CD14-positive monocyte (primary cell): ENCODE results near the gene IL27RA. TPM values are rescaled to one million over a fixed set of nuclear protein-coding genes. Genes with fewer than 3 reads are reported as not detected.
A peak's percentile ranks its signal among the peaks of the same experiment; 100 is the strongest.

Source experiments
- DNase-seq, 3 donors: peaks; one replicate each; pipeline ENCODE4 v3.0.0-alpha.2; 2011 to 2022
- H2AFZ ChIP-seq: 2 replicates; pipeline ENCODE4 v1.6.0; 2012; ENCODE audit warnings: mild to moderate bottlenecking, low read depth, low read length, inconsistent platforms; ENCODE audit not compliant: insufficient read depth, poor library complexity, severe bottlenecking
- H3K27ac ChIP-seq, 2 donors: 1 replicate in 1 of 2; 2 replicates in 1 of 2; pipeline ENCODE4 v1.5.1; 2012 to 2013; ENCODE audit warnings: low read length in 2 of 2, control low read depth in 1 of 2, inconsistent platforms in 1 of 2, low read depth in 1 of 2, mild to moderate bottlenecking in 1 of 2
- H3K27me3 ChIP-seq, 2 donors: one replicate each; pipeline versions ENCODE4 v1.6.0 to v1.6.1; 2011 to 2013; ENCODE audit warnings: low read length in 2 of 2; ENCODE audit not compliant: control insufficient read depth in 2 of 2, insufficient read depth in 2 of 2
- H3K36me3 ChIP-seq, 2 donors: replicated peaks in 1 of 2; 1 replicate in 1 of 2; 2 replicates in 1 of 2; pipeline versions ENCODE4 v1.5.1 to v1.6.1; 2012 to 2013; ENCODE audit warnings: low read length in 2 of 2, control low read depth in 1 of 2, inconsistent platforms in 1 of 2, mild to moderate bottlenecking in 1 of 2; ENCODE audit not compliant: insufficient read depth in 2 of 2, control insufficient read depth in 1 of 2
- H3K4me1 ChIP-seq, 2 donors: 1 replicate in 1 of 2; 2 replicates in 1 of 2; pipeline versions ENCODE4 v1.5.1 to v1.6.1; 2012 to 2013; ENCODE audit warnings: low read length in 2 of 2, control low read depth in 1 of 2, inconsistent platforms in 1 of 2, mild to moderate bottlenecking in 1 of 2, moderate library complexity in 1 of 2; ENCODE audit not compliant: insufficient read depth in 2 of 2, control insufficient read depth in 1 of 2
- H3K4me2 ChIP-seq: replicated peaks from 2 replicates; pipeline ENCODE3; 2012; ENCODE audit warnings: low read length, moderate library complexity, mild to moderate bottlenecking; ENCODE audit not compliant: poor library complexity, severe bottlenecking; ENCODE audit errors: extremely low read depth
- H3K4me3 ChIP-seq, 3 experiments: fragments of 200-600 bp in 1 of 3; sonication (generic) in 1 of 3; replicated peaks in 1 of 3; 1 replicate in 2 of 3; 2 replicates in 1 of 3; pipeline ENCODE4 v1.5.1; 2011 to 2013; ENCODE audit warnings: low read length in 3 of 3, mild to moderate bottlenecking in 3 of 3, control low read depth in 2 of 3, low read depth in 2 of 3, inconsistent platforms in 1 of 3, moderate library complexity in 1 of 3
- H3K79me2 ChIP-seq: 2 replicates; pipeline ENCODE4 v1.6.0; 2012; ENCODE audit warnings: mild to moderate bottlenecking, control low read depth, inconsistent platforms, low read length, moderate library complexity; ENCODE audit not compliant: insufficient read depth
- H3K9ac ChIP-seq: 2 replicates; pipeline ENCODE4 v1.6.0; 2017; ENCODE audit warnings: low read length, mild to moderate bottlenecking; ENCODE audit not compliant: insufficient read depth, poor library complexity, severe bottlenecking
- H3K9me3 ChIP-seq, 2 donors: replicated peaks in 1 of 2; 1 replicate in 1 of 2; 2 replicates in 1 of 2; pipeline versions ENCODE4 v1.5.1 to v1.6.1; 2012 to 2013; ENCODE audit warnings: low read length in 2 of 2, control low read depth in 1 of 2; ENCODE audit not compliant: control insufficient read depth in 1 of 2, insufficient read depth in 1 of 2
- H4K20me1 ChIP-seq: 2 replicates; pipeline ENCODE4 v1.6.0; 2012; ENCODE audit warnings: mild to moderate bottlenecking, low read length, control low read depth, moderate library complexity; ENCODE audit not compliant: insufficient read depth
- H3K27ac Mint-ChIP-seq, 7 donors: one replicate each; pipeline ENCODE4 v1.8.0; 2020; ENCODE audit warnings: mild to moderate bottlenecking in 7 of 7, mixed read lengths in 7 of 7, moderate library complexity in 6 of 7, inconsistent platforms in 2 of 7
- H3K27me3 Mint-ChIP-seq, 3 donors: one replicate each; pipeline ENCODE4 v1.8.0; 2021 to 2022; ENCODE audit warnings: low read depth in 3 of 3, mild to moderate bottlenecking in 3 of 3, mixed read lengths in 3 of 3, moderate library complexity in 3 of 3, inconsistent platforms in 1 of 3
- H3K36me3 Mint-ChIP-seq, 2 donors: one replicate each; pipeline ENCODE4 v1.8.0; 2020; ENCODE audit warnings: mixed read lengths in 2 of 2, inconsistent platforms in 1 of 2, mild to moderate bottlenecking in 1 of 2
- H3K4me1 Mint-ChIP-seq: one replicate; pipeline ENCODE4 v1.8.0; 2020; ENCODE audit warnings: mild to moderate bottlenecking, mixed read lengths
- H3K4me3 Mint-ChIP-seq, 2 donors: one replicate each; pipeline ENCODE4 v1.8.0; 2020; ENCODE audit warnings: mild to moderate bottlenecking in 2 of 2, mixed read lengths in 2 of 2, moderate library complexity in 1 of 2
- H3K9me3 Mint-ChIP-seq, 7 donors: one replicate each; pipeline ENCODE4 v1.8.0; 2020 to 2022; ENCODE audit warnings: mixed read lengths in 7 of 7, mild to moderate bottlenecking in 6 of 7, moderate library complexity in 6 of 7, inconsistent platforms in 2 of 7
- CTCF ChIP-seq: fragments of 200-600 bp; IDR thresholded peaks from one replicate; pipeline ENCODE4 v1.8.0; 2022; ENCODE audit warnings: antibody characterized with exemption, mild to moderate bottlenecking
- WGBS: methylation state at CpG from one replicate; pipeline ENCODE4 v1.1.5; 2013; ENCODE audit warnings: missing lambda C conversion rate; ENCODE audit not compliant: insufficient coverage; 5-methylcytosine and 5-hydroxymethylcytosine counted together
- intact Hi-C, 2 donors: fragments of 100-400 bp; cut with micrococcal nuclease; formaldehyde crosslinking; loops; one replicate each; pipeline versions ENCODE4 v1.15.0 to v1.15.1; 2023
- polyA plus RNA-seq, 3 donors: library from polyadenylated mRNA; depleted of rRNA in 1 of 3; unstranded in 2 of 3; stranded (reverse) in 1 of 3; fragments of 300-500 nt in 2 of 3; fragments of >200 nt in 1 of 3; fragmentation: Illumina TruSeq in 2 of 3; gene quantifications; 1 replicate in 2 of 3; 2 replicates in 1 of 3; pipeline ENCODE4 v1.2.3, GENCODE V29; 2012 to 2021

Gene IL27RA
- polyA plus RNA-seq, 3 donors = 40.4 to 61.5 (median 54.9) TPM

- Histone ChIP-seq H3K9me3 (peaks cover 4 to 7% of the 10 kb centered on the region in 2 donors), H3K79me2 (peaks cover 77% of the 10 kb centered on the region), H4K20me1 (peaks cover 7% of the 10 kb centered on the region), H3K4me3 (no peak overlapping the region), H3K4me1 (peaks cover 4 to 9% of the 10 kb centered on the region in 2 donors), H3K9ac (no peak overlapping the region), H3K27ac (no peak overlapping the region), H3K36me3 (peaks cover 27 to 70% of the 10 kb centered on the region in 2 donors), H3K27me3 (no peaks in the 10 kb centered on the region), H2AFZ (no peak overlapping the region), H3K4me2 (no peak overlapping the region)
- intact Hi-C loops = loop anchor here in 1 of 2 donors (5.0 kb wide), 1 partner anchor 35 kb away; the partner anchor contains the start of gene IL27RA
- H3K27ac Mint-ChIP-seq = no peak overlapping the region
- H3K9me3 Mint-ChIP-seq = peaks cover 0 to 9% (median 4%) of the 10 kb centered on the region in 7 donors
- H3K36me3 Mint-ChIP-seq = peaks cover 31 to 67% of the 10 kb centered on the region in 2 donors
- no peak for DNase-seq
- H3K27me3 Mint-ChIP-seq = peaks cover 0 to 1% (median 0%) of the 10 kb centered on the region in 3 donors
- TF ChIP-seq CTCF = no peak
- no peak overlapping the region for H3K4me3 Mint-ChIP-seq
- WGBS = 100% methylated on average over 1 of the region's 6 CpGs
- H3K4me1 Mint-ChIP-seq = peaks cover 10% of the 10 kb centered on the region
Measured at GRCh38 chr19:13997631-13997962, 34.0 kb upstream of the IL27RA start.

GRCh38 chr19:13998426-13998825, 33.1 kb upstream of the IL27RA start:
- no peak overlapping the region for H3K9ac ChIP-seq
- Mint-ChIP-seq H3K36me3 (peaks cover 25 to 60% of the 10 kb centered on the region in 2 donors), H3K4me1 (peaks cover 18% of the 10 kb centered on the region), H3K4me3 (no peak overlapping the region), H3K9me3 (peaks cover 0 to 9% (median 4%) of the 10 kb centered on the region in 7 donors), H3K27ac (peak overlapping the region in 2 of 7 donors; percentile 26 to 43), H3K27me3 (peaks cover 0 to 1% (median 0%) of the 10 kb centered on the region in 3 donors)
- no peak overlapping the region for H3K4me3 ChIP-seq
- H3K27me3 ChIP-seq = no peaks in the 10 kb centered on the region
- H3K9me3 ChIP-seq = peaks cover 4 to 7% of the 10 kb centered on the region in 2 donors
- H3K4me1 ChIP-seq = peaks cover 12 to 17% of the 10 kb centered on the region in 2 donors
- no peak overlapping the region for H2AFZ ChIP-seq
- H3K4me2 ChIP-seq = no peak overlapping the region
- DNase-seq = no peak
- no peak overlapping the region for H3K27ac ChIP-seq
- 100% methylated on average over 1 of the region's 1 CpG for WGBS
- peaks cover 20 to 61% of the 10 kb centered on the region in 2 donors for H3K36me3 ChIP-seq
- intact Hi-C loops = loop anchor here in 1 of 2 donors (5.0 kb wide), 1 partner anchor 34 kb away; the partner anchor contains the start of gene IL27RA
- no peak for TF ChIP-seq CTCF
- H3K79me2 ChIP-seq = peaks cover 83% of the 10 kb centered on the region
- peaks cover 7% of the 10 kb centered on the region for H4K20me1 ChIP-seq
